GM12878 (cell line): ENCODE measurements around the gene ARHGEF17. TPM values are rescaled to one million over a fixed set of nuclear protein-coding genes. Genes with fewer than 3 reads are reported as not detected.

Experiments used
- ATAC-seq: fragments of 200-7000 bp; cut with Tn5 transposase; 3 replicates; pipeline ENCODE4 v1.9.1; 2020; ENCODE audit warnings: mild to moderate bottlenecking, moderate library complexity
- BruUV-seq: library from RNA; stranded (reverse); fragments of 400-500 nt; replicated peaks from 2 replicates; lab custom pipeline; 2021; lab: Mats Ljungman, UMichigan
- CTCF ChIA-PET: fragments of 300-600 bp; sonication (Branson Sonifier 250); formaldehyde crosslinking; extraction: SDS; loops from one replicate; lab custom pipeline; 2021; ENCODE audit warnings: inconsistent platforms; lab: Yijun Ruan, JAX
- POLR2A ChIA-PET: fragments of 350-600 bp; formaldehyde crosslinking; extraction: SDS; loops from one replicate; lab custom pipeline; 2021; ENCODE audit warnings: inconsistent platforms; lab: Charles Lee
- RAD21 ChIA-PET: fragments of 300-600 bp; sonication (Branson Sonifier 250); formaldehyde crosslinking; loops from one replicate; lab custom pipeline; 2023; ENCODE audit warnings: antibody characterized with exemption; ENCODE audit not compliant: unreplicated experiment; lab: Charles Lee
- SMC1A ChIA-PET: fragments of 300-600 bp; sonication (Branson Sonifier 250); formaldehyde crosslinking; loops from one replicate; lab custom pipeline; 2023; ENCODE audit not compliant: unreplicated experiment, uncharacterized antibody; lab: Charles Lee
- DNase-seq: peaks from one replicate; pipeline ENCODE4 v3.0.0-alpha.2; 2011; ENCODE audit warnings: low read depth, low spot score
- FAIRE-seq: peaks from 3 replicates; lab custom pipeline; 2011; peaks lifted over from hg19 to GRCh38; lab: Jason Lieb, UNC
- H2AFZ ChIP-seq: 2 replicates; pipeline ENCODE4 v1.6.0; 2011; ENCODE audit warnings: low read depth, low read length, control low read depth; ENCODE audit not compliant: control insufficient read depth
- H3K27ac ChIP-seq: 2 replicates; pipeline ENCODE4 v1.5.1; 2011; ENCODE audit warnings: control low read depth; ENCODE audit not compliant: control insufficient read depth, insufficient read depth
- H3K27me3 ChIP-seq, 2 experiments: replicated peaks in 1 of 2; 2 replicates each; pipeline versions ENCODE4 v1.6.0 to v1.6.1; 2011; ENCODE audit warnings: low read length in 1 of 2; ENCODE audit not compliant: control insufficient read depth in 2 of 2, insufficient read depth in 2 of 2
- H3K36me3 ChIP-seq, 2 experiments: 2 replicates each; pipeline ENCODE4 v1.5.1; 2011; ENCODE audit warnings: low read length in 1 of 2; ENCODE audit not compliant: control insufficient read depth in 2 of 2, insufficient read depth in 2 of 2
- H3K4me1 ChIP-seq: 2 replicates; pipeline ENCODE4 v1.6.1; 2011; ENCODE audit warnings: mild to moderate bottlenecking, low read length, moderate library complexity, mixed read lengths; ENCODE audit not compliant: control insufficient read depth, insufficient read depth
- H3K4me2 ChIP-seq: 2 replicates; pipeline ENCODE4 v1.6.0; 2011; ENCODE audit warnings: control low read depth; ENCODE audit not compliant: control insufficient read depth, insufficient read depth
- H3K4me3 ChIP-seq: fragments of 200-600 bp; sonication (generic); 2 replicates; pipeline ENCODE4 v1.5.1; 2016
- H3K79me2 ChIP-seq: 2 replicates; pipeline ENCODE4 v1.6.0; 2011; ENCODE audit warnings: low read length; ENCODE audit not compliant: control insufficient read depth, insufficient read depth
- H3K9ac ChIP-seq: 2 replicates; pipeline ENCODE4 v1.8.0; 2011; ENCODE audit warnings: low read length, control low read depth, mixed read lengths; ENCODE audit not compliant: control insufficient read depth, insufficient read depth
- H3K9me3 ChIP-seq: replicated peaks from 3 replicates; pipeline ENCODE4 v1.5.1; 2011; ENCODE audit warnings: mild to moderate bottlenecking, low read length; ENCODE audit not compliant: control insufficient read depth, insufficient read depth
- H4K20me1 ChIP-seq: 2 replicates; pipeline ENCODE4 v1.6.0; 2011; ENCODE audit not compliant: control insufficient read depth, insufficient read depth
- CBX3 ChIP-seq: fragments of 200-600 bp; sonication (generic); IDR thresholded peaks from 2 replicates; pipeline ENCODE4 v1.6.1; 2016; ENCODE audit warnings: low read depth, borderline replicate concordance
- GABPA ChIP-seq: IDR thresholded peaks from 2 replicates; pipeline ENCODE4 v1.6.1; 2014; ENCODE audit warnings: antibody characterized with exemption, low read depth, mild to moderate bottlenecking, inconsistent platforms
- NFXL1 ChIP-seq: fragments of 450-650 bp; IDR thresholded peaks from 2 replicates; pipeline ENCODE4 v1.6.1; 2017; ENCODE audit warnings: antibody characterized with exemption, mild to moderate bottlenecking, borderline replicate concordance
- NFYB ChIP-seq: IDR thresholded peaks from 2 replicates; pipeline ENCODE4 v1.6.1; 2011; ENCODE audit warnings: low read depth, mild to moderate bottlenecking, low read length, improper control_type of control experiment, moderate library complexity; ENCODE audit not compliant: insufficient read depth
- NR2F1 ChIP-seq: fragments of 450-650 bp; conservative IDR thresholded peaks from 2 replicates; pipeline ENCODE4 v1.6.1; 2017; ENCODE audit warnings: mild to moderate bottlenecking
- NRF1 ChIP-seq: conservative IDR thresholded peaks from 2 replicates; pipeline ENCODE4 v1.6.1; 2011; ENCODE audit warnings: mild to moderate bottlenecking, low read depth, low read length, improper control_type of control experiment
- POLR2AphosphoS2 ChIP-seq: IDR thresholded peaks from 2 replicates; pipeline ENCODE4 v1.6.1; 2011; ENCODE audit warnings: low read depth, mild to moderate bottlenecking, low read length, improper control_type of control experiment, moderate library complexity
- POLR2AphosphoS5 ChIP-seq: IDR thresholded peaks from 2 replicates; pipeline ENCODE4 v1.6.1; 2011; ENCODE audit warnings: mild to moderate bottlenecking, low read length, inconsistent platforms
- POU2F2 ChIP-seq: IDR thresholded peaks from 3 replicates; pipeline ENCODE4 v1.6.1; 2011; ENCODE audit warnings: low read depth, mild to moderate bottlenecking, low read length, borderline replicate concordance
- RB1 ChIP-seq: fragments of 450-650 bp; formaldehyde crosslinking; IDR thresholded peaks from 2 replicates; pipeline ENCODE4 v1.6.1; 2017; ENCODE audit warnings: mild to moderate bottlenecking, borderline replicate concordance
- RFX5 ChIP-seq: IDR thresholded peaks from 2 replicates; pipeline ENCODE4 v1.6.1; 2011; ENCODE audit warnings: low read depth, low read length, improper control_type of control experiment
- SMAD1 ChIP-seq: fragments of 450-650 bp; IDR thresholded peaks from 2 replicates; pipeline ENCODE4 v1.6.1; 2018; ENCODE audit warnings: mild to moderate bottlenecking, low read depth; ENCODE audit not compliant: partially characterized antibody
- YY1 ChIP-seq: IDR thresholded peaks from 2 replicates; pipeline ENCODE4 v1.6.1; 2011; ENCODE audit warnings: low read depth, mild to moderate bottlenecking, low read length
- ZNF207 ChIP-seq: fragments of 450-650 bp; IDR thresholded peaks from 2 replicates; pipeline ENCODE4 v1.6.1; 2014; ENCODE audit warnings: antibody characterized with exemption, mild to moderate bottlenecking, borderline replicate concordance
- ZZZ3 ChIP-seq: IDR thresholded peaks from 2 replicates; pipeline ENCODE4 v1.6.1; 2011; ENCODE audit warnings: low read depth; ENCODE audit not compliant: control insufficient read depth, insufficient read length
- WGBS: methylation state at CpG from one replicate; pipeline ENCODE4 v1.1.6; 2016; ENCODE audit warnings: low lambda C conversion rate; ENCODE audit not compliant: insufficient replicate concordance, insufficient coverage; ENCODE audit errors: missing lambda C conversion rate; 5-methylcytosine and 5-hydroxymethylcytosine counted together
- in situ Hi-C: fragments of 300-500 bp; cut with MboI; formaldehyde crosslinking; loops from 9 replicates; pipeline ENCODE4 v1.14.3; 2018; ENCODE audit warnings: mixed read lengths
- intact Hi-C: fragments of 100-400 bp; cut with micrococcal nuclease; formaldehyde crosslinking; loops from one replicate; pipeline ENCODE4 v1.14.2; 2022; ENCODE audit not compliant: unreplicated experiment
- polyA plus RNA-seq, 11 experiments: library from polyadenylated mRNA; depleted of rRNA in 4 of 11; unstranded in 6 of 11; stranded (reverse) in 5 of 11; fragments of >200 nt; fragmentation: Nextera tagmentation in 4 of 11; fragmentation: Illumina TruSeq in 1 of 11; extraction: Ambion mirVana in 4 of 11; extraction: Trizol in 1 of 11; gene quantifications; 1 replicate in 1 of 11; 2 replicates in 10 of 11; pipeline versions ENCODE4 v1.2.1 to v1.2.3, GENCODE V29; 2011 to 2016; ENCODE audit warnings: inconsistent platforms in 2 of 11, missing spikeins in 2 of 11, low read depth in 1 of 11
- total RNA-seq, 4 experiments: library from RNA; depleted of rRNA in 3 of 4; stranded (reverse); fragments of >200 nt in 3 of 4; fragmentation: Illumina TruSeq in 1 of 4; extraction: Trizol in 1 of 4; gene quantifications; 2 replicates each; pipeline versions ENCODE4 v1.2.1 to v1.2.3, GENCODE V29; 2013 to 2021
- TF ChIP-seq, protein P1 (sequence below): fragments of 450-650 bp; IDR thresholded peaks from 2 replicates; pipeline ENCODE4 v1.6.1; 2018; ENCODE audit warnings: borderline replicate concordance, mild to moderate bottlenecking; ENCODE audit not compliant: partially characterized antibody
- TF ChIP-seq, protein P2 (sequence below): fragments of 450-650 bp; IDR thresholded peaks from 2 replicates; pipeline ENCODE4 v1.6.1; 2014; ENCODE audit warnings: mild to moderate bottlenecking

ARHGEF17 gene
- total and polyA plus RNA-seq, 10 of the 15 experiments (the other 5 are each of a cell fraction or from before 2014, with no cell fraction given), result 0.15 to 11.0 (median 1.7) TPM

DNA sequence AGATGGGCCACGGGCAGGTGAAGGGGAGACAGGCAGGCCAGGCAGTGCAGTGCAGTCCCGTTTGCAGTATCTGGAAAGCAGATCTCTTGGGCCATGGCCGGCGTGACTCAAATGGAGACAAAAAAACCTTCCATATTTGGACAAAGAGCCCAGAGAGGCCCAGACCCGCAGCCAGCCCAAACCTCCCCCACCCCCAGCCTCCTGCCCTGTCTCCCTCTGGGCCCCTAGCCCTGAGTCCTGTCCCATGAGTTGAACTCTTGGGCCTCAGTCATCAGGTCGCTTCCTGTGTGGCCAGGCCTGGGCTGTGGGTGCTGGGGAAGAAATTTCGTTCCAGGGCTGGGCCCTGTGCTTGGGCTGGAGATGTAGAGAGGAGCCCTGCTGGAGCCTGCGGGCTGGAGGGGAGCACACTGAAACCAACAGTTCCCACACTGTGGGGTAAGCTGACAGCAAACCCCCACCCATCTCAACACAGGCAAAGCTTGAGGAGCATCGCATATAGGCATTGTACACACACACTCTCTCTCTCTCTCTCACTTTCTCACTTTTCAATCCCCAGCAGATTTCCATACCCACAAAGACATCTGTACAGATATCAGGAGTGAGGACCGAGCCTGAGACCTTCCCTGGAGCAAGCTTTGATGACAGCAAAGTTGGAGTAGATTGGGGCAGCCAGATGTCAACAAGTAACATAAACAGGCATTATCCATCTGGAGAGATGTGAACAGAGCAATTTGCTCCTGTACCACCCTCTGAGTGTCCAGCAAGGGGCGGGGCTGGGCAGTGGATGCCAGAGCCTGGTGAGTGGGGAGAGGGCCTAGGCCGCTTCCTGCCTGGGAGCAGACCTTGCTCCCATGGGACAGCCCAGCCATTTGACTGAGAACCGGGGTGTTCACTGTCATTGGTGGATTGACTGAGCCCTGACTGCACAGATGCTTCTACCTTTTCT is 17.2 kb downstream of the ARHGEF17 start:
- H3K9ac ChIP-seq, result peak overlapping the region; percentile 79
- peak overlapping the region; percentile 99 for H3K27ac ChIP-seq
- H3K27me3 ChIP-seq, result no peaks in the 10 kb centered on the region
- WGBS, result 2% methylated on average over 12 of the region's 13 CpGs
- ATAC-seq (peak; percentile 83), DNase-seq (peak; percentile 83), FAIRE-seq (peak; percentile 68)
- POLR2A ChIA-PET, result interaction anchor here (0.5 to 6.3 kb wide), 6 partner anchors 10 to 229 kb away, joined by 3 to 78 read pairs (median 8); partner anchors contain the start of gene ARHGEF17
- H3K4me2 ChIP-seq, result peak overlapping the region; percentile 68
- H3K9me3 ChIP-seq, result no peaks in the 10 kb centered on the region
- in situ Hi-C loops (no loop called here), intact Hi-C loops (loop anchor here (1.0 to 2.0 kb wide), 3 partner anchors 11 to 173 kb away; no protein-coding TSS in a partner anchor)
- H2AFZ ChIP-seq, result peak overlapping the region; percentile 73
- peak overlapping the region; percentile 38; the same call in 1 of the 2 replicates for H3K4me3 ChIP-seq
- H3K36me3 ChIP-seq, result no peaks in the 10 kb centered on the region; a peak in 1 of 4 replicates
- CTCF ChIA-PET, result interaction anchor here (0.7 to 7.6 kb wide), 8 partner anchors 8 to 1128 kb away, joined by 3 to 126 read pairs (median 10); partner anchors contain the start of gene ARHGEF17
- peaks cover 80% of the 10 kb centered on the region for H3K4me1 ChIP-seq
- RAD21 ChIA-PET, result interaction anchor here (0.9 to 10.5 kb wide), 7 partner anchors 10 to 54 kb away, joined by 3 to 115 read pairs (median 10); partner anchors contain the start of gene ARHGEF17
- TSS peak; percentile 55 for BruUV-seq
- H3K79me2 ChIP-seq, result peaks cover 4% of the 10 kb centered on the region
- SMC1A ChIA-PET, result interaction anchor here (0.5 to 11.8 kb wide), 5 partner anchors 9 to 249 kb away, joined by 3 to 106 read pairs (median 24); partner anchors contain the start of gene ARHGEF17
- no peaks in the 10 kb centered on the region for H4K20me1 ChIP-seq
- TF ChIP-seq NRF1 (no peak), SMAD1 (no peak), RFX5 (no peak), POLR2AphosphoS2 (no peak), POLR2AphosphoS5 (peak; percentile 86), NR2F1 (peak; percentile 58), POU2F2 (peak; percentile 52; the same call in 2 of the 3 replicates), YY1 (peak; percentile 84), GABPA (no peak), CBX3 (no peak), ZZZ3 (no peak), NFYB (no peak), NFXL1 (no peak), ZNF207 (no peak), RB1 (no peak)
- TF ChIP-seq, protein P1, sequence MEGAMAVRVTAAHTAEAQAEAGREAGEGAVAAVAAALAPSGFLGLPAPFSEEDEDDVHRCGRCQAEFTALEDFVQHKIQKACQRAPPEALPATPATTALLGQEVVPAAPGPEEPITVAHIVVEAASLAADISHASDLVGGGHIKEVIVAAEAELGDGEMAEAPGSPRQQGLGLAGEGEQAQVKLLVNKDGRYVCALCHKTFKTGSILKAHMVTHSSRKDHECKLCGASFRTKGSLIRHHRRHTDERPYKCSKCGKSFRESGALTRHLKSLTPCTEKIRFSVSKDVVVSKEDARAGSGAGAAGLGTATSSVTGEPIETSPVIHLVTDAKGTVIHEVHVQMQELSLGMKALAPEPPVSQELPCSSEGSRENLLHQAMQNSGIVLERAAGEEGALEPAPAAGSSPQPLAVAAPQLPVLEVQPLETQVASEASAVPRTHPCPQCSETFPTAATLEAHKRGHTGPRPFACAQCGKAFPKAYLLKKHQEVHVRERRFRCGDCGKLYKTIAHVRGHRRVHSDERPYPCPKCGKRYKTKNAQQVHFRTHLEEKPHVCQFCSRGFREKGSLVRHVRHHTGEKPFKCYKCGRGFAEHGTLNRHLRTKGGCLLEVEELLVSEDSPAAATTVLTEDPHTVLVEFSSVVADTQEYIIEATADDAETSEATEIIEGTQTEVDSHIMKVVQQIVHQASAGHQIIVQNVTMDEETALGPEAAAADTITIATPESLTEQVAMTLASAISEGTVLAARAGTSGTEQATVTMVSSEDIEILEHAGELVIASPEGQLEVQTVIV, result no peak
- TF ChIP-seq, protein P2, sequence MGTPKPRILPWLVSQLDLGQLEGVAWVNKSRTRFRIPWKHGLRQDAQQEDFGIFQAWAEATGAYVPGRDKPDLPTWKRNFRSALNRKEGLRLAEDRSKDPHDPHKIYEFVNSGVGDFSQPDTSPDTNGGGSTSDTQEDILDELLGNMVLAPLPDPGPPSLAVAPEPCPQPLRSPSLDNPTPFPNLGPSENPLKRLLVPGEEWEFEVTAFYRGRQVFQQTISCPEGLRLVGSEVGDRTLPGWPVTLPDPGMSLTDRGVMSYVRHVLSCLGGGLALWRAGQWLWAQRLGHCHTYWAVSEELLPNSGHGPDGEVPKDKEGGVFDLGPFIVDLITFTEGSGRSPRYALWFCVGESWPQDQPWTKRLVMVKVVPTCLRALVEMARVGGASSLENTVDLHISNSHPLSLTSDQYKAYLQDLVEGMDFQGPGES, result no peak
